RWPE1 (cell line): ENCODE results near the gene PCSK1N.

Source experiments
- CTCF ChIA-PET: fragments of 350-600 bp; sonication (Branson Sonifier 250); formaldehyde crosslinking; extraction: SDS; loops from one replicate; lab custom pipeline; 2021; lab: Yijun Ruan, JAX
- POLR2A ChIA-PET: fragments of 400-600 bp; formaldehyde crosslinking; extraction: SDS; loops from one replicate; lab custom pipeline; 2020; ENCODE audit warnings: antibody characterized with exemption; ENCODE audit not compliant: low non-redundant PET; lab: Yijun Ruan, JAX
- DNase-seq: peaks from one replicate; pipeline ENCODE4 v3.0.0; 2012; ENCODE audit warnings: low spot score
- H3K27ac ChIP-seq: fragments of 450-650 bp; 2 replicates; pipeline ENCODE4 v1.5.1; 2017
- TF ChIP-seq, protein P1 (sequence below): fragments of 450-650 bp; conservative IDR thresholded peaks from 2 replicates; pipeline ENCODE4 v1.5.1; 2017; ENCODE audit warnings: low read depth, mild to moderate bottlenecking

The PCSK1N gene

DNA sequence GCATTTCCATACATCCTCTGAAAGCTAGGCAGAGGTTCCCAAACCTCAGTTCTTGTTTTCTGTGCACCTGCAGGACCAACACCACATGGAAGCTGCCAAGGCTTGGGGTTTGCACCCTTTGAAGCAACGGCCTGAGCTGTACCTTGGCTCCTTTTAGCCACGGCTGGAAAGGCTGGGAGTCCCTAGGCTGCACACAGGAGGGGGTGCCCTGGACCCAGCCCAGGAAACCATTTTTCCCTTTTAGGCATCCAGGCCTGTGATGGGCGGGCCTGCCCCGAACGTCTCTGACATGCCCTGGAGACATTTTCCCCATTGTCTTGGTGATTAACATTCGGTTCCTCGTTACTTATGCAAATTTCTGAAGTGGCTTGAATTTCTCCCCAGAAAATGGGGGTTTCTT, 17.4 kb upstream of the PCSK1N start:
- H3K27ac ChIP-seq = no peak overlapping the region
- CTCF ChIA-PET = no interaction called here
- no peak for DNase-seq
- POLR2A ChIA-PET = no interaction called here
- TF ChIP-seq, protein P1, sequence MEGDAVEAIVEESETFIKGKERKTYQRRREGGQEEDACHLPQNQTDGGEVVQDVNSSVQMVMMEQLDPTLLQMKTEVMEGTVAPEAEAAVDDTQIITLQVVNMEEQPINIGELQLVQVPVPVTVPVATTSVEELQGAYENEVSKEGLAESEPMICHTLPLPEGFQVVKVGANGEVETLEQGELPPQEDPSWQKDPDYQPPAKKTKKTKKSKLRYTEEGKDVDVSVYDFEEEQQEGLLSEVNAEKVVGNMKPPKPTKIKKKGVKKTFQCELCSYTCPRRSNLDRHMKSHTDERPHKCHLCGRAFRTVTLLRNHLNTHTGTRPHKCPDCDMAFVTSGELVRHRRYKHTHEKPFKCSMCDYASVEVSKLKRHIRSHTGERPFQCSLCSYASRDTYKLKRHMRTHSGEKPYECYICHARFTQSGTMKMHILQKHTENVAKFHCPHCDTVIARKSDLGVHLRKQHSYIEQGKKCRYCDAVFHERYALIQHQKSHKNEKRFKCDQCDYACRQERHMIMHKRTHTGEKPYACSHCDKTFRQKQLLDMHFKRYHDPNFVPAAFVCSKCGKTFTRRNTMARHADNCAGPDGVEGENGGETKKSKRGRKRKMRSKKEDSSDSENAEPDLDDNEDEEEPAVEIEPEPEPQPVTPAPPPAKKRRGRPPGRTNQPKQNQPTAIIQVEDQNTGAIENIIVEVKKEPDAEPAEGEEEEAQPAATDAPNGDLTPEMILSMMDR = no peak

DNA sequence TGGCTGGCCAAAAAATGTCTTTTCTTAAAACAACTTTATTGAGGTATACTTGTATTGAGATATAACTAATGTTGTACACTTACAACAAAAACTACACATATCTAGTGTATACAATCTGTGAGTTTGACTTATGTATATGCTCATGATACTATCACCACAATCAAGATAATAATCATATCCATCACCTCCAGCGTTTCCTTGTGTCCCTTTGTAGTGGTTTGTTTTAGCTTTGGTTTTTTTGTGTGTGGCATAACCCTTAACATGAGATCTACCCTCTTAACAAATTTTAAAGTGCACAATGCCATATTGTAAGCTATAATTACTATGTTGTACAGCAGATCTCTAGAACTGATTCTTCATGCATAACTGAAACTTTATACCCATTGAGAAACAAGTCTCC, 13.4 kb upstream of the PCSK1N start:
- DNase-seq = no peak
- TF ChIP-seq, protein P1 = no peak
- CTCF ChIA-PET = interaction anchor here (0.6 kb wide), 1 partner anchor 253 kb away, joined by 4 read pairs; no protein-coding TSS in a partner anchor
- POLR2A ChIA-PET = no interaction called here
- no peak overlapping the region for H3K27ac ChIP-seq

- ChIA-PET CTCF (no interaction called here), POLR2A (no interaction called here)
- no peak overlapping the region for H3K27ac ChIP-seq
- TF ChIP-seq, protein P1 = no peak
- no peak for DNase-seq
Measured at GRCh38 chrX:48839686-48840085, 4.3 kb upstream of the PCSK1N start.

DNA sequence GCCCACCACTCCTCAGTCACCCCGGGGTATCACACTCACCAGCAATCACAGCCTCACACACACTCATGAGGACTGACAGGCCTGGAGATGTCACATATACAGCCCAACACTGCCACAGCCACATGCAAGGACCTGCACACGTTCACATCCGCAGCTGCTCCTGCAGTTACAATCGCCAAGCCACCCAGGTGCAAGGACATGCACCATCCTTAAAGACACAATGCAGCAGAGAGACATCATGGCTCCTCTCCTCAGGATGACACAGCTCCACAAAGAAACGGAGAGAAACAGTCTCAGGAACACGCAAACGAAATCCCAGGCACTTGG, 1.1 kb downstream of the PCSK1N start:
- no peak for DNase-seq
- ChIA-PET POLR2A (no interaction called here), CTCF (no interaction called here)
- H3K27ac ChIP-seq = no peak overlapping the region
- TF ChIP-seq, protein P1 = no peak

- ChIA-PET POLR2A (no interaction called here), CTCF (no interaction called here)
- TF ChIP-seq, protein P1 = no peak
- no peak overlapping the region for H3K27ac ChIP-seq
- no peak for DNase-seq
Measured at GRCh38 chrX:48833542-48834138, 1.8 kb downstream of the PCSK1N start.

DNA sequence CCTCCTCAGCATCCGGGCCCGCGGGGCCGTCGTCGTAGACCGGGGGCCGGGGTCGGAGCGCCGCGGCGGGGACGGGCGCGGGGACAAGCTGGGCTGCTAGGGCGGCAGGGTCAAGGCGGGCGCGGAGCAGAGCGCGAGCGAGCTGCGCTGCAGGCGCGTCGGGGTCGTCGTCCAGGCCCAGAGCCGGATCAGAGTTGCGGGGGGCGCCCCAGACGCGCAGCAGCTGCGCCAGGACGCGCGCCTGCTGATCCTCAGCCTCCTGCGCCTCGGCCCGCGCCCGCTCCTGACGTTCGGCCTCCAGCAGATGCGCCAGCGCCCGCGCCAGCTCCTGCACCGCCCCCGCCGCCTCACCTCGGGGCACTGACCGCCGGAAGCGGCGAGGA, 3.5 kb downstream of the PCSK1N start:
- CTCF ChIA-PET = no interaction called here
- DNase-seq = no peak
- no peak overlapping the region for H3K27ac ChIP-seq
- POLR2A ChIA-PET = no interaction called here
- TF ChIP-seq, protein P1 = no peak
